GM23248 (cell line): Measurements from ENCODE around the gene TGM3.

Experiments used
- EZH2 ChIP-seq: fragments of 200-600 bp; sonication (generic); IDR thresholded peaks from 2 replicates; pipeline ENCODE4 v1.6.1; 2018; ENCODE audit warnings: antibody characterized with exemption, mild to moderate bottlenecking; ENCODE audit not compliant: insufficient read depth, poor library complexity, severe bottlenecking
- EZH2phosphoT487 ChIP-seq: fragments of 200-600 bp; sonication (generic); IDR thresholded peaks from 2 replicates; pipeline ENCODE4 v1.6.1; 2018; ENCODE audit warnings: antibody characterized with exemption, moderate library complexity, mild to moderate bottlenecking, low read depth; ENCODE audit not compliant: insufficient read depth

DNA sequence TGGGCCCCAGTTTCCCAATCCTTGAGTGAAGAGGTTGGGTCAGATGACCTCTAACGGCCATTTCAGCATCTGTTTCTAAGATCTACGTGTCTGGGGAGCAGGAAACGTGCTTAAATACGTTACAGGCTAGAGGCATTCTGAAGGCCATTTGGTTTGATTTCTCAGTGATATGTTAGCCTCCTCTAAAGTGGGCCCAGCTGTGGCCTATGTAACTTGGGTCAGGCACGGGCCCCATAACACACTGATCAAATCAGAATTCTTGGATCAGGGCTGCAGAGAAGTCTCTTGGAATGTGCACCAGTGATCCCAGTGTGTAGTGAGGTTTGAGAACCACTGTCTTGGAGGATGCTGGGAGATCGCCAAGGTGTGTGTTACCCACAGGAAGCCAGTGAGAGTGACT is 36.1 kb upstream of the TGM3 start:
- no peak for TF ChIP-seq EZH2
- no peak for TF ChIP-seq EZH2phosphoT487
